Heart left ventricle (tissue), 13 donors: ENCODE data around the gene PROZ.

Source experiments
- CTCF ChIP-seq, 12 donors: fragments of 200-600 bp; sonication (generic) in 4 of 12; IDR thresholded peaks; one replicate each; pipeline versions ENCODE4 v1.5.0 to v1.8.0; 2018 to 2022; ENCODE audit warnings: antibody characterized with exemption in 12 of 12, mild to moderate bottlenecking in 5 of 12
- POLR2A ChIP-seq, 2 donors: fragments of 450-650 bp; IDR thresholded peaks; one replicate each; pipeline ENCODE4 v1.6.1; 2017; ENCODE audit warnings: antibody characterized with exemption in 2 of 2, mild to moderate bottlenecking in 2 of 2, moderate library complexity in 2 of 2
- donor health status: ischemic (EF 13 %, LVEDD 7.1; RV severe dilation, severe dysfunction).
- donor health status: DM: no; HTN: yes; CAD: no.
- donor health status: DM: no; HTN: no; CAD: no.
- donor health status: ischemic (EF 25% LVEDD 6.9; RV normal size, moderate dysfunction).
- donor health status: ischemic (EF 25% LVEDD 5.7; RV mildly dilated, moderate dysfunction).
- donor health status: ischemic (EF 35%, LVEDD 5.7; RV mildly dilated, moderate dysfunction).
- donor health status: nonischemic (EF 11% LVEDD 7.7; RV severe dilation, severe dysfunction).
- donor health status: DM: yes; HTN: yes; CAD: no.
- donor health status: PGD.
- donor health status: ischemic (EF 29% LVEDD 5.4; RV normal size, mild dysfunction).
- donor health status: nonischemic (EF 23%, LVEDD 6.1; RV moderate dilation, normal function).

- TF ChIP-seq CTCF (IDR thresholded peaks at IDR 0.05) (no peak), POLR2A (IDR thresholded peaks at IDR 0.05) (no peak)
These were observed 41.6 kb upstream of the PROZ start for GRCh38 chr13:113116871-113117271.
